ENCODE measurements around the gene BHLHA15. TPM values are rescaled to one million over a fixed set of nuclear protein-coding genes. Genes with fewer than 3 reads are reported as not detected.

Gene BHLHA15
- total RNA-seq, 1 donor from 2014 or later: 0.34 TPM

DNA sequence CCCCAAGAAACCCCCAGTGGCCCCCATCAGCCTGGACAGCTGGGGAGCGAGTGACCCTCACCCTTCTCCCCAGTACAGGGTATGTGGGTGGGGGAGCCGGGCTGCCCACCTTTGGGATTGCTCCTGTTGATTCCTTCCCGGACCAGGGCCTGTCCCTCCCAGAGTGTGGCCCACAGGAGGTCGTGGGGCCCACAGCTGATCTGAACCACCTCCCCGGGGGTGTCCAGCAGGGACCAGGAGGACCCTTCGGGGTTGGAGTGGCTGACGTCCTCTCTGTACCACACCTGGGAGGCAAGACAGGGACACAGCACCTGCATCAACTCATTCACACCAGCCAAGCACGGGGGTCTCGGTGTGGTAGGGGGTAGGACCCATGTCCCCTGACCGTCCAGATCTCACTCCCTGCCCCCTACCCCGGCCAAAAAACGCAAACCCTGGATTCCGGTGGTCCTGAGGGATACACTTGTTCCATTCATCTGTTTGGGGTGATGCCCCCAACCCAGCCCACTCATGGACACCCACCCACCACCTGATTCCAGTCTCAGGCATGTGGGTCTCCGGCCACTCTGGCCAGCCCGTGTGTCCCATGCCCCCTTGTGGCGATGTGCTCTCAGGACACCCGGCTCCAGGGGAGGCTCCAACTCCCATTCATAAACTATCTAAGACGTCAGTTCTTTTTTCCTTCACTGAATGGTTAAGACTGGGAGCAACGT is 29.9 kb downstream of the BHLHA15 start:
- intact Hi-C loops (cut with micrococcal nuclease): no loop called here

DNA sequence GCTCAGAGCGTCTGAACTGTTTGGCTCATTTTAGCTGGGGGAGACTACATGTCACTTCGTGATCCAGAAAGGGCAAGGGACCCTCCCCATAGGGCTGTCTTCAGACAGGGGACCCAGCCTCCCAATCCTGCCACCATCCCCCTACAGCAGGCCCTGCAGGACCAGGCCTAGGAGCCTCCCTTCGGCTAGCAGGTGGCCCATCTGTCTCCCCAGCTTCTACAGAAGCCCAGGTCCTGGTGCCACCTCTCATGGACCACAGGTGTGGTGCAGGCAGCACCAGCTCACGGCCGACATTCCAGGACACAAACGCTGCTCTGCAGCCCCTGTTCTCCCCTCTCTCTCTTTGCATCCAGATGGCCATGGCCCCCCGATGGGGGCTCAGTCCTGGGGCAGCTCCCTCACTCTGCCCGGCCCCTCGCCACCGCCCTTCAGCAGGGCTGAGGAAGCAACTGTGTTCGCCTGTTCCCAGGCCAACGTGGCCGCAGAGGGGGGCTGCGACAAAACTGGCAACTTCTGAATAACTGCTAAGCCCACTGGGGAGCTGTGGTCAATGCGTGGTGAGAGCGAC is 30.5 kb downstream of the BHLHA15 start:
- intact Hi-C loops (cut with micrococcal nuclease): no loop called here

DNA sequence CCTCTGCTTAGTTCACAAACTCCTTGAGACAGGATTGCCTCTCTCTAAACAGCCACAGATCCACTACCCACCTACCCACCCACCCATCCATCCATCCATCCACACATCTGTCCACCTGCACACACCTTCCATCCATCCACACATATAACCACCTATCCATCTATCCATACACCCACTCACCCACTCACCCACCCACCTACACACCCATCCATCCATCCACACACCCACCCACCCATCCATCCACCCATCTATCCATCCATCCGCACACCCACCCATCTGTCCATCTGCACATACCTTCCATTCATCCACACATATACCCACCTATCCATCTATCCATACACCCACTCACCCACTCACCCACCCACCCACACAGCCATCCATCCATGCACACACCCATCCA is 31.1 kb downstream of the BHLHA15 start:
- intact Hi-C loops (cut with micrococcal nuclease): no loop called here

DNA sequence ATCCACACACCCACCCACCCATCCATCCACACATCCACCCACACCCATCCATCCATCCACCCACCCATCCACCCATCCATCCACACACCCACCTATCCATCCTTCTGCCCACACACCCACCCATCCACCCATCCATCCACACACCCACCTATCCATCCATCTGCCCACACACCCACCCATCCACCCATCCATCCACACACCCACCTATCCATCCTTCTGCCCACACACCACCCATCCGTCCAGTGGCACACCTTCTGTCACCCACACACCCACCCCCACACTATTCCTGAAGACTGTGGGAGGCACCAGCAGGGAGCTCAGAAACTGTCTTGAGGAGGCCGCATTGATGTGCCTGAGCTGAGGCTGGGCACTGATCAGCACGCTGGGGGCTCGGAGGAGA is 31.7 kb downstream of the BHLHA15 start:
- intact Hi-C loops (cut with micrococcal nuclease): no loop called here

DNA sequence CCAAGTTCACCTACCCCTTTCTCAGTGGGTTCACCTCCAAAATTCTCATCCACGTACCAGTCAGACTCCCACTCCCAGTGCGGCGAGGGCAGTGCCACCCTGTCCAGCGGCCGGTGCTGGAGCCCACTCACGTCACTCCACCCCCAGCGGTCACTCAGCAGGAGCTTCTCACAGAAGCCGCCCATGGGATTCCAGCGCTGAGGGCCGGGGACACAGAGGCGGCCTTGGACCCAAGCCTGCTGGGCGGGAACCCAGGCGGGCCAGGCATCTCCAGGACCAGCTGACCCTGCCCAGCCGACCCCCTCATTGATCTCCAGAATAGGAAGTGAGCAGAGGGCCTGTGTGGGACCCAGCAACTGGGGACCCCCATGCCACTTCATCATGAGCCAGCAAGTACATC is 33.6 kb downstream of the BHLHA15 start:
- intact Hi-C loops (cut with micrococcal nuclease): no loop called here

DNA sequence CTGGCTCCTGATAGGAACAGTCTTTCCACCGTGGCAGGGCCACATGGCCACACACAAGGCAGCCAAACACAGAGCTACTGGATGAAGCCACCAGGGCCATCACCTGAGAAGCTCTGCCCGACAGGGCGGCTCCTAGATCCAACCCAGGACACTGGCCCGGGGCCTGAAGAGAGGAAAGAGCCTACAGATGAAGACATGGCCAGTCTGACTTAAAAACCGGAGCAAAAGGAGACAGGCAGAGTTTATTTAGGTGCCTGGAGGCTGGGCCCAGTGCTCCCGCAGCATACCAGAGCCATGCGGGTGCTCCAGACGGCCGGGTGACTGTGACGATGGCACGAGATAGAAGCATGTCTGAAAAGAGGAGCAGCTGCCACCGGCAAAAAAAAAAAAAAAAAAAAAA is 36.9 kb downstream of the BHLHA15 start:
- intact Hi-C loops (cut with micrococcal nuclease): no loop called here

DNA sequence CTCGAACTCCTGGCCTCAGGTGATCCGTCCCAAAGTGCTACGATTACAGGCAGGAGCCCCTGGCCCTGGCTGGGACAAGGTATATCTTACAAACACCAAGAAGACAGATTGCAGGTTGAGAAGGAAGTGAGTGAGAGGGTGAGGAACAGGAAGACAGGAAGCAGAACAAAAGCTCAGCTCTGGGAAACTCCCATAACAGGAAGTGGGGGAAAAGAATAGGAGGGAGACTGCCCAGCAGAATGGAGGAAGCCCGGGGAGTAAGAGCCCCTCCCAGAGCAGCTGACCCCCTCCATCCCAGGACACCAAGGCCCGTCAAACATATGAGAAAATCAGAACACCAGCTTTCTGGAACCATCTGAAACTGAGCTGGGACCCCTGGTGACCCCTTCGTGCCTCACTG is 37.9 kb downstream of the BHLHA15 start:
- intact Hi-C loops (cut with micrococcal nuclease): no loop called here

DNA sequence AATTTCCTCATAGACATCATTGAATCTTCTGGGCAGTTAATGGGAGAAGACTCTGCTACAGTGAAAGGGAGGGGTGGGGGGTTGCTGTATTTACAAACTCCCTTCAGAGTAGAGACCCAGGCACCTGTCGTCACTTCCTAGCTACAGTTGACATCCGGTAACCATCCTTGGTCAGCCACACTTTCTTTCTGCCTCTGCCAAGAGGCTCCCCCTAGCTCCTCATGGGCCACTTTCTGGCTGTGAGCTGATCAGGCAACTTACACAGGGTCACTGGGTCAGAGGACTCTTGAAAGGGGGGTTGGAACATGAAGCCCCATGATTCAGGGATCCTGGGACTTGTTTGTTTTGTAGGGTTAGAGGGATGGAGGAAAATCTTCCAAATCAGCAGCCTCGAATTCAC is 39.5 kb downstream of the BHLHA15 start:
- intact Hi-C loops (cut with micrococcal nuclease): loop anchor here (1.0 to 10.0 kb wide), 6 partner anchors 48 to 1136 kb away; partner anchors contain the start of genes ARPC1A, ASNS, BAIAP2L1 and LMTK2

DNA sequence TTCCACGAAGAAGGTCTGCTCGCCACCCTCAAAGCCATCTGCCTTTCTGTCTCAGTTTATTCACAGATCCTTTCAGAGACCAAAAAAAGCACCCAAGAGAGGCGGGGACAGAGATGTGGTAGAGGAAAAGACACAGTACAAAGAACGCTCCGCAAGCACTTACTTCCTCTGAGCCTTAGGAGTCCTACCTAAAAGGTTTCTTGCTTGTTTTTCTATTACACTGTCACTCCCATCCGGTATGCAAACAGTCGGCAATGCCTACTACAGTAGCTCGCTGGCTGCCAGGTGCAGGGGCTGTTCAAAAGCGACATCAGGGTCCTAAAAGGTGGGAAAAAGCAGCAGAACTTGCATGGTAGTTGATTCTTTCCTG is 40.0 kb downstream of the BHLHA15 start:
- intact Hi-C loops (cut with micrococcal nuclease): loop anchor here (1.0 to 10.0 kb wide), 6 partner anchors 49 to 1136 kb away; partner anchors contain the start of genes ARPC1A, ASNS, BAIAP2L1 and LMTK2

DNA sequence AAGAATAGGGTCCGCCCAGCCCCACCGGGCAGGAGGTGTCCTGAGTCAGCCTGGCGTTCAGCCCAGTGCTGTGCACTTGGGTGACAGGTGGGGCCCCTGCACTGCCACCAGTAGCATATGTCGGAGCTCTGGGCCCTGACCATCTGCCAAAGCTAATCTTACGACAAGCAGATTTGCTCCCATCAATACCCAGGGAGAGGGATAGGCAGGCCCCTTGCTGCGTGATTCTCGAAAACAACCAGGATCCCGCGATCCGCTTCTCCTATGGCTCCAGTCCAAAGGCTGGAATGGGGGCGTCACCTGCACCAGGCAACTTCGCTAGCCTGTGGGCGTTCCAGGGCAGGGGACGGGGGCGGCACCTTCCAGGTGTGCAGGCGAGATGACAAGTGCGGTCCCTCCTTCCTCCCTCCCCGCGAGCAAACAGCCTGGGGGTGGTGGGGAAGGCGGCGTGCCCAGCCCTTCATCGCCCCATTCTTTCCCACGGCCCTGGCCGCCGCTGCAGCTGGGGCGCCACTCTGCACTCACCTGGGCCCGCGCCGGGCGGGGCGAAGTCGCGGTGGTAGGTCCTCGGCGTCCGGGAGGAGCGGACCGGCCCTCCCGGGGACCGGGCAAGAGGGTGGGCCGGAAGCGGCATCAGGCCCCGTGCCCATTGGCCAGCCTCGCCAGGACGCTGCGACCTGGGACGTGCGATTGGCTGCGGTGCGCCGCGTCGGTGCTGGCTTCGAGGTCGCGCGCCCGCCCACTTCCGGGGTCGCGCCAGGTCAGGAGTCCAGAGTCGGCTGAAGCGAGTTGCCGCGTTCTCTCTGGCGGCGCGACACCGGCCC is 40.6 kb downstream of the BHLHA15 start, which contains the start of gene TECPR1:
TECPR1 (minus strand) TSS at position 632 of the 824 bp plus-strand sequence. CDS start 6,086 bp downstream, outside the sequence.
- intact Hi-C loops (cut with micrococcal nuclease): loop anchor here (1.0 to 10.0 kb wide), 7 partner anchors 29 to 1137 kb away; partner anchors contain the start of genes ARPC1A, ASNS, BAIAP2L1 and BRI3

DNA sequence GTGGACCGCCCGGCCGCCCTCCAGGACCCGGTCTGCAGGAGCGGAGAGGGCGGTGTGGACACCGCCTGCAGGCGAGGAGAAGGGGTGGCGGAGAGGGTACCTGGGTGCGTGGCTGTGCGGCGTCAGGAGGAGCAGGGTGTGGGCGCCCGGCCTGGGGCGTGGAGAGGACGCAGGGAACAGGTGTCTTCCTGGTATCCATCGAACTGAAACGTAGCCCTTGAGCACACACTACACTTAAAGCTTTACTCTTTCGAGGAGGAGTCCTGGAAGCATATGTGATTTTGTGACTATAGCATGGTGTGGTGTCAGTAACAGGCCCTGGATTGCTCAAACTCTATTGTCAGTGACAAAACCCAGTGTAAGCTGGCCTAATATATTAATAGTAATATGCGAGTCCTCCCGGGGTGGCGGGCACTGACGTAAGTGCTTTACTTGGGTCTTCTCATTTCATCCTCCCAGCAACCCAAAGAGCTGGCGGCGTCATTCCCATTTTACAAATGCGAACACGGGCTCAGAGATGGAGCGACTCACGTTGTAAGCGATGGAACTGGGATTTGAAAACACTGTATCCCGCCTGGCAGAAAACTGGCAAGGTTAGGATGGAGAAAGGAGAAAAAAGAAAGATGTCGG is 41.3 kb downstream of the BHLHA15 start:
- intact Hi-C loops (cut with micrococcal nuclease): loop anchor here (1.0 to 10.0 kb wide), 3 partner anchors 29 to 1138 kb away; partner anchors contain the start of genes ARPC1A, BRI3 and SDHAF3

DNA sequence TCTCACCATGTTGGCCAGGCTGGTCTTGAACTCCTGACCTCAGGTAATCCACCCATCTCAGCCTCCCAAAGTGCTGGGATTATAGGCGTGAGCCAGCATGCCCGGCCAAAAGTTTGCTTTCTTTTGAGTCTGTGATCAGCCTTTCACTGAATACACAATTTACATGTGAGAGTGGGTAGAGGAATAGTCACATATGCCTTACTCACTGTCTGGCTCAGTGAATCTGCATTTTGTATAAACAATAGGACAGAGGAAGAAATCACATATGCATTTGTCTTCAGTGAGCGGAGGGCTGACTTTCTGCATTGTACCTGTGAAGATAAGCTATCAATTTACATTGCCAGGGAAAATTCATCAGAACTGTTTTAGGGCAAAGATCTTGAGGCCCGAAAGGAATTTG is 43.3 kb downstream of the BHLHA15 start:
- intact Hi-C loops (cut with micrococcal nuclease): loop anchor here (5.0 to 10.0 kb wide), 2 partner anchors 1073 to 1140 kb away; partner anchors contain the start of genes ARPC1A and SDHAF3

DNA sequence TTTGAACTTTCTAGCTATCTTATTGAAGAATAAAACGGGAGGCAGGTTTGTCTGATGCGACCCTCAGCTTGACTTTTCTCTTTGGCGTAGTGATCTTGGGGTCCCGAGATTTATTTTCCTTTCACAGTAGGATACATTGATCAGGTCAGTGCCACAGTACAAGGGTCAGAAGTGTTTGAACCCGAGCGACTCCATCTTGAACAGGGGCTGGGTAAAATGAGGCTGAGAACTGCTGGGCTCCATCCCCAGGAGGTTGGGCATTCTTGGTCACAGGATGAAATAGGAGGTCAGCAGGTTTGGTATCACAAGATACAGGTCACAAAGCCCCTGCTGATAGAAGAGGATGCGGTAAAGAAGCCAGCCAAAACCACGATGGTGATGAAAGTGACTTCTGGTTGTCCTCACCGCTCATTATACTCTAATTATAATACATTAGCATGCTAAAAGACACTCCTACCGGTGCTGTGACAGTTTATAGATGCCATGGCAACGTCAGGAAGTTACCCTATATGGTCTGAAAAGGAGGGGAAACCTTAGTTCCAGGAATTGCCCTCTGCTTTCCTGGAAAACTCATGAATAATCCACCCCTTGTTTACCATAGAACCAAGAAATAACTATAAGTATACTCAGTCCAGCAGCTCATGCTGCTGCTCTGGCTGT is 43.8 kb downstream of the BHLHA15 start:
- intact Hi-C loops (cut with micrococcal nuclease): loop anchor here (5.0 to 10.0 kb wide), 2 partner anchors 1072 to 1140 kb away; partner anchors contain the start of genes ARPC1A and SDHAF3

DNA sequence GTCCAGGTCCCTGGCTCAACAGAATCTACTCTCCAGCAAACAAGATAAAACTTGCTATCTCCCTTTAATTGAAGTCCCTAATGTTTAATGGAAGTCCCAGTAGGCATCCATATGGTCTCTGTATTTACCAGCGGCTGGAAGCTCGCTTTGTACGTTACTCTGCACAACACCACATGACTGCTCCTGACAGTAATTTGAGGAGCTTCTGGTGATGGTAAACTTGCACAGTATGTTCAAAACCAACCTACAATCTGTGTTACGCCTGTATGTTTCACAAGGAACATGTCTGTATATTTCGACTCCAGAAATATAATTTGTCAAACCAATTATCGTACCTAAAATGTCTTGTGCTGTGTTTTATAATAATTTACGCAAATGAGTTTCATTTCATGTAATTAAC is 45.2 kb downstream of the BHLHA15 start:
- intact Hi-C loops (cut with micrococcal nuclease): loop anchor here (10.0 kb wide), 1 partner anchor 1142 kb away; the partner anchor contains the start of gene SDHAF3

DNA sequence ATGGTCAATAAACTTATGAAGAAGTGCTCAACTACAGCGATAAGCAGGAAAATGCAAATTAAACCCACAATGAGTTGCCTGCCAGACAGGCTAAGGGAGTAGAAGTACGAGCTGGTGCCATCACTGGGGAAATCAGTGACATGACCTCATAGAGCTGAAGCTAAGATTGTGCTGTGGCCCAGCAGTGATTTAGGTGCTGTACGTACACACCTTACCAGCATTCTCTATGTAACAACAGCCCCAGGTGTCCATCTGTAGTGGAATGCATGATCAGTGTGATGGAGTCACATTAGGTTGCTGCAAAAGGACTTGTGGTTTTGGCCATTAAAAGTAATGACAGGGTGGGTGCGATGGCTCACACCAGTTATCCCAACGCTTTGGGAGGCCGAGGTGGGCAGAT is 46.5 kb downstream of the BHLHA15 start:
- intact Hi-C loops (cut with micrococcal nuclease): loop anchor here (10.0 kb wide), 1 partner anchor 1143 kb away; the partner anchor contains the start of gene SDHAF3

Other genes with a start within 250 kb of the BHLHA15 start
- not detected in 2 replicates for gene OCM2, start 221.2 kb upstream of the BHLHA15 start, total RNA-seq
- 13.0 and 14.3 TPM in 2 replicates for gene LMTK2, start 104.6 kb upstream of the BHLHA15 start, total RNA-seq
- 68.7 and 73.7 TPM in 2 replicates for gene TECPR1, start 40.8 kb downstream of the BHLHA15 start, total RNA-seq
- 40.6 and 44.5 TPM in 2 replicates for gene BRI3, start 70.2 kb downstream of the BHLHA15 start, total RNA-seq
- 0.91 and 1.1 TPM in 2 replicates for gene BAIAP2L1, start 189.7 kb downstream of the BHLHA15 start, total RNA-seq